Breast epithelium (tissue), 4 donors: Measurements from ENCODE around the gene NTRK3. TPM values are rescaled to one million over a fixed set of nuclear protein-coding genes. Genes with fewer than 3 reads are reported as not detected.

Experiments used
- DNase-seq, 2 donors: peaks; one replicate each; pipeline ENCODE4 v3.0.0-alpha.2; 2019; ENCODE audit warnings: low spot score in 2 of 2
- H3K27ac ChIP-seq, 2 donors: fragments of 200-600 bp; sonication (generic) in 1 of 2; one replicate each; pipeline ENCODE4 v1.5.1; 2016 to 2019; ENCODE audit warnings: mild to moderate bottlenecking in 1 of 2
- H3K27me3 ChIP-seq, 2 donors: fragments of 200-600 bp; sonication (generic) in 1 of 2; one replicate each; pipeline versions ENCODE4 v1.5.1 to v1.6.0; 2017 to 2019; ENCODE audit warnings: control low read depth in 1 of 2, mild to moderate bottlenecking in 1 of 2
- H3K36me3 ChIP-seq: fragments of 200-600 bp; one replicate; pipeline ENCODE4 v1.5.1; 2019
- H3K4me1 ChIP-seq, 2 donors: fragments of 200-600 bp; sonication (generic); one replicate each; pipeline ENCODE4 v1.5.1; 2016 to 2019; ENCODE audit warnings: control low read depth in 1 of 2
- H3K4me3 ChIP-seq, 3 donors: fragments of 200-600 bp; sonication (generic); 1 replicate in 2 of 3; 2 replicates in 1 of 3; pipeline ENCODE4 v1.5.1; 2016 to 2019; ENCODE audit warnings: mild to moderate bottlenecking in 3 of 3, moderate library complexity in 2 of 3
- H3K9me3 ChIP-seq, 2 donors: fragments of 200-600 bp; sonication (generic) in 1 of 2; one replicate each; pipeline ENCODE4 v1.5.1; 2016 to 2019; ENCODE audit warnings: control low read depth in 1 of 2
- CTCF ChIP-seq, 3 donors: fragments of 450-650 bp; IDR thresholded peaks; one replicate each; pipeline ENCODE4 v1.5.1; 2016 to 2017; ENCODE audit warnings: antibody characterized with exemption in 3 of 3, mild to moderate bottlenecking in 3 of 3, moderate library complexity in 3 of 3
- POLR2A ChIP-seq: fragments of 450-650 bp; IDR thresholded peaks from one replicate; pipeline ENCODE4 v1.6.1; 2016; ENCODE audit warnings: antibody characterized with exemption, mild to moderate bottlenecking, moderate library complexity
- POLR2AphosphoS5 ChIP-seq, 3 donors: sonication (generic); formaldehyde crosslinking; IDR thresholded peaks; one replicate each; pipeline ENCODE4 v1.6.1; 2017; ENCODE audit warnings: antibody characterized with exemption in 3 of 3
- intact Hi-C: fragments of 100-400 bp; cut with DNase I; formaldehyde crosslinking; loops from one replicate; pipeline ENCODE4 v1.15.1; 2023; ENCODE audit warnings: low total_unique reads
- total RNA-seq, 3 donors: library from RNA; depleted of rRNA; stranded (reverse); fragments of >200 nt; gene quantifications; one replicate each; pipeline ENCODE4 v1.1.0, GENCODE V29; 2016

Gene NTRK3
- total RNA-seq, 3 donors from 2014 or later = 1.9 to 23.6 (median 13.8) TPM

GRCh38 chr15:88269356-88270062 is 13.0 kb upstream of the NTRK3 start:
- DNase-seq = no peak
- no peaks in the 10 kb centered on the region for H3K27me3 ChIP-seq
- TF ChIP-seq POLR2A (no peak), POLR2AphosphoS5 (IDR thresholded peaks at IDR 0.05) (no peak), CTCF (IDR thresholded peaks at IDR 0.05) (no peak)
- H3K36me3 ChIP-seq = no peaks in the 10 kb centered on the region
- H3K9me3 ChIP-seq = no peaks in the 10 kb centered on the region
- H3K4me1 ChIP-seq = no peaks in the 10 kb centered on the region
- no peak overlapping the region for H3K27ac ChIP-seq
- intact Hi-C loops = no loop called here
- H3K4me3 ChIP-seq = no peak overlapping the region

- no peaks in the 10 kb centered on the region for H3K36me3 ChIP-seq
- intact Hi-C loops = no loop called here
- no peak overlapping the region for H3K4me3 ChIP-seq
- H3K27ac ChIP-seq = no peak overlapping the region
- H3K9me3 ChIP-seq = no peaks in the 10 kb centered on the region
- DNase-seq = no peak
- no peaks in the 10 kb centered on the region for H3K4me1 ChIP-seq
- no peaks in the 10 kb centered on the region for H3K27me3 ChIP-seq
- TF ChIP-seq POLR2AphosphoS5 (IDR thresholded peaks at IDR 0.05) (no peak), CTCF (IDR thresholded peaks at IDR 0.05) (no peak), POLR2A (no peak)
Observed at GRCh38 chr15:88267720-88268119, 11.2 kb upstream of the NTRK3 start.

GRCh38 chr15:88266170-88266569 is 9.6 kb upstream of the NTRK3 start:
- intact Hi-C loops = no loop called here
- H3K4me3 ChIP-seq = no peak overlapping the region
- H3K27ac ChIP-seq = no peak overlapping the region
- TF ChIP-seq POLR2AphosphoS5 (IDR thresholded peaks at IDR 0.05) (no peak), POLR2A (no peak)
- no peak for DNase-seq
- H3K4me1 ChIP-seq = no peaks in the 10 kb centered on the region
- H3K27me3 ChIP-seq = no peaks in the 10 kb centered on the region
- no peaks in the 10 kb centered on the region for H3K9me3 ChIP-seq
- H3K36me3 ChIP-seq = no peaks in the 10 kb centered on the region

GRCh38 chr15:88264622-88265021 is 8.1 kb upstream of the NTRK3 start:
- TF ChIP-seq CTCF (IDR thresholded peaks at IDR 0.05) (no peak), POLR2AphosphoS5 (IDR thresholded peaks at IDR 0.05) (no peak), POLR2A (no peak)
- Histone ChIP-seq H3K9me3 (no peaks in the 10 kb centered on the region), H3K4me1 (no peaks in the 10 kb centered on the region), H3K4me3 (no peak overlapping the region), H3K27me3 (no peaks in the 10 kb centered on the region), H3K27ac (no peak overlapping the region), H3K36me3 (no peaks in the 10 kb centered on the region)
- DNase-seq = no peak
- intact Hi-C loops = no loop called here

- peaks cover 0 to 4% of the 10 kb centered on the region in 2 donors for H3K4me1 ChIP-seq
- no peaks in the 10 kb centered on the region for H3K36me3 ChIP-seq
- intact Hi-C loops = no loop called here
- H3K9me3 ChIP-seq = no peaks in the 10 kb centered on the region
- no peak for DNase-seq
- TF ChIP-seq POLR2AphosphoS5 (IDR thresholded peaks at IDR 0.05) = no peak
- no peak for TF ChIP-seq POLR2A
- no peak for TF ChIP-seq CTCF (IDR thresholded peaks at IDR 0.05)
- peaks cover 0 to 6% of the 10 kb centered on the region in 2 donors for H3K27me3 ChIP-seq
- no peak overlapping the region for H3K4me3 ChIP-seq
- H3K27ac ChIP-seq = no peak overlapping the region
Observed at GRCh38 chr15:88262064-88262463, 5.5 kb upstream of the NTRK3 start.
